Heart right ventricle (tissue), 16 donors: ENCODE results near the gene CLCN1. TPM values are rescaled to one million over a fixed set of nuclear protein-coding genes. Genes with fewer than 3 reads are reported as not detected.

Experiments
- ATAC-seq, 8 donors: fragments of 200-7000 bp; cut with Tn5 transposase; one replicate each; pipeline ENCODE4 v1.9.1; 2020; ENCODE audit warnings: mild to moderate bottlenecking in 8 of 8, moderate library complexity in 8 of 8, moderate number of reproducible peaks in 1 of 8
- DNase-seq, 2 donors: peaks; one replicate each; pipeline ENCODE4 v3.0.0-alpha.2; 2020
- H3K27ac ChIP-seq, 10 donors: fragments of 200-600 bp; sonication (generic) in 2 of 10; one replicate each; pipeline versions ENCODE4 v1.5.0 to v1.8.0; 2020 to 2022; ENCODE audit warnings: mild to moderate bottlenecking in 3 of 10
- H3K27me3 ChIP-seq, 7 donors: fragments of 200-600 bp; one replicate each; pipeline ENCODE4 v1.8.0; 2021 to 2022; ENCODE audit warnings: mild to moderate bottlenecking in 2 of 7
- H3K36me3 ChIP-seq, 9 donors: fragments of 200-600 bp; sonication (generic) in 1 of 9; one replicate each; pipeline versions ENCODE4 v1.5.0 to v1.8.0; 2020 to 2022; ENCODE audit warnings: mild to moderate bottlenecking in 2 of 9
- H3K4me1 ChIP-seq, 9 donors: fragments of 200-600 bp; sonication (generic) in 1 of 9; one replicate each; pipeline versions ENCODE4 v1.5.0 to v1.8.0; 2020 to 2022; ENCODE audit warnings: mild to moderate bottlenecking in 4 of 9
- H3K4me3 ChIP-seq, 10 donors: fragments of 200-600 bp; sonication (generic) in 2 of 10; one replicate each; pipeline versions ENCODE4 v1.5.0 to v1.8.0; 2020 to 2022; ENCODE audit warnings: mild to moderate bottlenecking in 7 of 10, moderate library complexity in 2 of 10
- H3K9me3 ChIP-seq, 11 donors: fragments of 200-600 bp in 10 of 11; sonication (generic) in 2 of 11; one replicate each; pipeline versions ENCODE4 v1.5.0 to v1.8.0; 2013 to 2022; ENCODE audit warnings: mild to moderate bottlenecking in 2 of 11, control low read depth in 1 of 11, moderate library complexity in 1 of 11
- CTCF ChIP-seq, 9 donors: fragments of 200-600 bp; sonication (generic) in 2 of 9; IDR thresholded peaks; one replicate each; pipeline versions ENCODE4 v1.5.0 to v1.8.0; 2021 to 2022; ENCODE audit warnings: antibody characterized with exemption in 9 of 9, mild to moderate bottlenecking in 5 of 9, moderate library complexity in 1 of 9
- WGBS, 2 donors: extraction: QIAGEN DNeasy Blood & Tissue Kit; methylation state at CpG; one replicate each; pipeline ENCODE4 v1.1.7; 2013; ENCODE audit warnings: inconsistent platforms in 1 of 2; 5-methylcytosine and 5-hydroxymethylcytosine counted together
- intact Hi-C, 10 donors: fragments of 100-400 bp; cut with DNase I; formaldehyde crosslinking; loops; one replicate each; pipeline versions ENCODE4 v1.11.1 to v1.14.2; 2022
- polyA plus RNA-seq, 2 donors: library from polyadenylated mRNA; stranded (reverse); fragments of 200-250 nt; gene quantifications; one replicate each; pipeline ENCODE4 v1.2.3, GENCODE V29; 2013
- total RNA-seq, 10 donors: library from RNA; stranded (reverse); fragmentation: NEBNext Ultra II Directional in 3 of 10; extraction: Animal tissue kit (Norgen Biotek cat#: 25700) in 3 of 10; gene quantifications; one replicate each; pipeline versions ENCODE4 v1.2.1 to v1.2.4, GENCODE V29; 2021 to 2023
- donor health status: Arrhythmogenic right ventricular cardiomyopathy.
- donor health status: ischemic (EF 13 %, LVEDD 7.1; RV severe dilation, severe dysfunction).
- donor health status: healthy with polysubstance abuse.
- donor health status: DM: no; HTN: yes; CAD: no.
- donor health status: DM: no; HTN: no; CAD: no.
- donor health status: ischemic (EF 25% LVEDD 6.9; RV normal size, moderate dysfunction).
- donor health status: ischemic (EF 25% LVEDD 5.7; RV mildly dilated, moderate dysfunction).
- donor health status: healthy.
- donor health status: DM: yes; HTN: yes; CAD: no.
- donor health status: Ischemic cardiomyopathy.
- donor health status: ischemic (EF 35%, LVEDD 5.7; RV mildly dilated, moderate dysfunction).
- donor health status: nonischemic (EF 11% LVEDD 7.7; RV severe dilation, severe dysfunction).
- donor health status: DM: yes; HTN: yes; CAD: no.
- donor health status: PGD.
- donor health status: ischemic (EF 29% LVEDD 5.4; RV normal size, mild dysfunction).
- donor health status: nonischemic (EF 23%, LVEDD 6.1; RV moderate dilation, normal function).

The CLCN1 gene
- total and polyA plus RNA-seq, 12 donors = 0.01 TPM; not detected in 11

- no peaks in the 10 kb centered on the region for H3K36me3 ChIP-seq
- no peak for TF ChIP-seq CTCF (IDR thresholded peaks at IDR 0.05)
- H3K4me1 ChIP-seq = peaks cover 3 to 53% (median 21%) of the 10 kb centered on the region in 9 donors
- no peak overlapping the region for H3K27ac ChIP-seq
- no peaks in the 10 kb centered on the region for H3K27me3 ChIP-seq
- H3K9me3 ChIP-seq = no peaks in the 10 kb centered on the region
- H3K4me3 ChIP-seq = no peak overlapping the region
- DNase-seq (no peak), ATAC-seq (no peak)
- intact Hi-C loops = no loop called here
- 97 to 99% methylated on average over 8 of the region's 8 CpGs for WGBS, 2 donors
These were observed 33.8 kb upstream of the CLCN1 start for GRCh38 chr7:143282124-143282523.

DNA sequence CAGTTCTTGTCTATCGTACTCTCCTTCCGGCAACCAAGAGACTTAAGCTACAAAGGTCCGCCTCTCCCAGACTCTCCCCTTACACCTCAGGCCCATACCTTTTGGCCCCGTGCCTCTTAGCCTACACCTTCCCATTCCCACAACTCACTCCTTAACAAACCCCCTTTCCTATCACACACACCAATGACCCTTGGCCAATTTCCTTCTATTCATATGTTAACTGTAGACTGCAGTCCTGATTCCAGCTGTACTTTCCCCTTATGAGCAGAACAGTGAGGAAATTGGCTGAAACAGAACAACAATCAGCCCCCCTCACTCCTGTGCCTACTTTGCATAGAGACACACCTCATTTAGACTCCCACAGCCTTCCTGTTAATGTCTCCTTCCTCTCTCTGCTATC lies 32.5 kb upstream of the CLCN1 start:
- peak overlapping the region in 4 of 10 donors; percentile 19 to 99 (median 35) for H3K27ac ChIP-seq

DNA sequence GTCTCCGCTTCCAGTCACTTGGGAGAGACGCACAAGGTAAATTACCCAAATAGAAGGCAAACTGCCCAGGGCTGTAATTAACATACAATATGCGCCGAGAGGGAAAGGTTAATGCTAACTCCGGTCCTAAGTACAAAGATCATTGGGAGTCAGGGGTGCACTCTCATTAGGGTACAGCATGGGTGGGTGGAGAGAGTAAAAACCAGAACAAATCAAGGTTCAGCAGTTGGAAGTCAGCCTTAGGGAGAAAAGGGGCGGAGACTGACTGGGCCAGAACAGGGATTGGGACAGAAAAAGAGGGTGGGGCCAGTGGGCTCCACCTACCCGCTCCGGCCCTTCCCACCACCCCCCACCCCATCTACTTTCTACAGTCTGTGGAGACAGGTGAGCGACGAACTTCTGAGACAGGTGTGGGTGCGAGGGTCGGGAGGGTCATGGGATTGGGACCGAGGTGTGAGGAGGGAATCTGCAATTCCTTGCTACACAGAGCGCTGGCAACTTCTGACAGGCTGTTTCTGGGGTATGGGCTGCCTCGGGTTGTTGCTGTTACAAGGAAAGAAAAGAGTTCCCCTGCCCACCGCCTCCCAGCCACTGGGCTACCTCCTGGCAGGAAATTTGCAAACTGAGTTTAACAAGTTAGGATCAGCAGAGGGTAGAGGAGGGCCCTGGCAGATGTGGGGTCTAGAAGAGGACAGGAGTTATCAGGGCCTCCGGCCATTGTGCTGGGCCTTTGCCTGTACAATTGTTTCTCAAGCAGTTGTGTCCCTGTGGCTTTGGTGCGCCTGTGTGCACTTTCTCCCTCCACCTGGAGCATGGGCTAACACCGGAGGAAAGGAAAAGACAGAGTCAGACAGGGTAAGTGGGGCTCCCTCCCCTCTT lies 31.1 kb upstream of the CLCN1 start, which contains the start of gene TMEM139:
TSS of gene TMEM139 (plus strand) at position 368 of the 879 bp plus-strand sequence. CDS start 1,000 bp downstream, outside the sequence.
- no peak for TF ChIP-seq CTCF (IDR thresholded peaks at IDR 0.05)
- WGBS, 2 donors = 65 to 68% methylated on average over 19 of the region's 19 CpGs
- Histone ChIP-seq H3K4me1 (peaks cover 0 to 60% (median 30%) of the 10 kb centered on the region in 9 donors), H3K4me3 (peak within 1 kb of the TSS in 7 of 10 donors; percentile 14 to 41 (median 38)), H3K27me3 (no peaks in the 10 kb centered on the region), H3K27ac (peak within 1 kb of the TSS in 9 of 10 donors; percentile 32 to 99 (median 55)), H3K9me3 (no peaks in the 10 kb centered on the region), H3K36me3 (no peaks in the 10 kb centered on the region)
- DNase-seq (peak in 1 of 2 donors; percentile 17), ATAC-seq (peak in 2 of 8 donors; percentile 21 to 39)
- intact Hi-C loops = loop anchor here in 3 of 10 donors (2.0 to 5.0 kb wide), 2 partner anchors 20 to 43 kb away; no protein-coding TSS in a partner anchor

More for the DNA sequence above, 32.5 kb upstream of the CLCN1 start:
- ATAC-seq (no peak), DNase-seq (no peak)
- Histone ChIP-seq H3K4me1 (peaks cover 3 to 61% (median 29%) of the 10 kb centered on the region in 9 donors), H3K27me3 (no peaks in the 10 kb centered on the region), H3K9me3 (no peaks in the 10 kb centered on the region), H3K4me3 (no peak overlapping the region), H3K36me3 (no peaks in the 10 kb centered on the region)
- TF ChIP-seq CTCF (IDR thresholded peaks at IDR 0.05) = no peak
- WGBS, 2 donors = 75 to 77% methylated on average over 4 of the region's 4 CpGs
- intact Hi-C loops = no loop called here

GRCh38 chr7:143285470-143285778 lies 30.5 kb upstream of the CLCN1 start:
- Histone ChIP-seq H3K4me3 (peak overlapping the region in 6 of 10 donors; percentile 25 to 41 (median 38)), H3K4me1 (peaks cover 0 to 61% (median 34%) of the 10 kb centered on the region in 9 donors), H3K36me3 (peaks cover 0 to 3% (median 0%) of the 10 kb centered on the region in 9 donors), H3K27me3 (no peaks in the 10 kb centered on the region), H3K9me3 (no peaks in the 10 kb centered on the region), H3K27ac (peak overlapping the region in 9 of 10 donors; percentile 9 to 99 (median 55))
- WGBS, 2 donors = 43 to 67% methylated on average over 3 of the region's 3 CpGs
- no peak for TF ChIP-seq CTCF (IDR thresholded peaks at IDR 0.05)
- intact Hi-C loops = loop anchor here in 3 of 10 donors (2.0 to 5.0 kb wide), 2 partner anchors 21 to 43 kb away; no protein-coding TSS in a partner anchor
- ATAC-seq (peak in 1 of 8 donors; percentile 7), DNase-seq (peak in 1 of 2 donors; percentile 21)
